ENCODE data around the gene HOXA9. TPM values are rescaled to one million over a fixed set of nuclear protein-coding genes. Genes with fewer than 3 reads are reported as not detected.

Gene HOXA9
- total RNA-seq, 6 donors from 2014 or later, result 0.30 to 6.1 (median 0.49) TPM; not detected in 1

- DNase-seq (peak in 1 of 2 donors; percentile 78), ATAC-seq (ENCODE audit: low FRiP score in 2 of 2) (peak in 1 of 2 donors; percentile 18)
- Histone ChIP-seq H3K9me3 (no peaks in the 10 kb centered on the region), H3K4me1 (peaks cover 55 to 58% (median 56%) of the 10 kb centered on the region in 4 donors), H3K27me3 (peaks cover 3 to 96% (median 71%) of the 10 kb centered on the region in 4 donors), H3K4me3 (peak overlapping the region in 3 of 4 donors; percentile 4 to 31 (median 21)), H3K27ac (no peak overlapping the region), H3K36me3 (no peaks in the 10 kb centered on the region)
- TF ChIP-seq POLR2A (IDR thresholded peaks at IDR 0.05) (no peak), EP300 (IDR thresholded peaks at IDR 0.05) (no peak), POLR2AphosphoS5 (IDR thresholded peaks at IDR 0.05) (no peak), CTCF (IDR thresholded peaks at IDR 0.05) (no peak)
- WGBS, 2 donors, result 5 to 6% methylated on average over 34 to 49 of the region's 49 CpGs
These were observed 23.3 kb upstream of the HOXA9 start for GRCh38 chr7:27188386-27189294.

DNA sequence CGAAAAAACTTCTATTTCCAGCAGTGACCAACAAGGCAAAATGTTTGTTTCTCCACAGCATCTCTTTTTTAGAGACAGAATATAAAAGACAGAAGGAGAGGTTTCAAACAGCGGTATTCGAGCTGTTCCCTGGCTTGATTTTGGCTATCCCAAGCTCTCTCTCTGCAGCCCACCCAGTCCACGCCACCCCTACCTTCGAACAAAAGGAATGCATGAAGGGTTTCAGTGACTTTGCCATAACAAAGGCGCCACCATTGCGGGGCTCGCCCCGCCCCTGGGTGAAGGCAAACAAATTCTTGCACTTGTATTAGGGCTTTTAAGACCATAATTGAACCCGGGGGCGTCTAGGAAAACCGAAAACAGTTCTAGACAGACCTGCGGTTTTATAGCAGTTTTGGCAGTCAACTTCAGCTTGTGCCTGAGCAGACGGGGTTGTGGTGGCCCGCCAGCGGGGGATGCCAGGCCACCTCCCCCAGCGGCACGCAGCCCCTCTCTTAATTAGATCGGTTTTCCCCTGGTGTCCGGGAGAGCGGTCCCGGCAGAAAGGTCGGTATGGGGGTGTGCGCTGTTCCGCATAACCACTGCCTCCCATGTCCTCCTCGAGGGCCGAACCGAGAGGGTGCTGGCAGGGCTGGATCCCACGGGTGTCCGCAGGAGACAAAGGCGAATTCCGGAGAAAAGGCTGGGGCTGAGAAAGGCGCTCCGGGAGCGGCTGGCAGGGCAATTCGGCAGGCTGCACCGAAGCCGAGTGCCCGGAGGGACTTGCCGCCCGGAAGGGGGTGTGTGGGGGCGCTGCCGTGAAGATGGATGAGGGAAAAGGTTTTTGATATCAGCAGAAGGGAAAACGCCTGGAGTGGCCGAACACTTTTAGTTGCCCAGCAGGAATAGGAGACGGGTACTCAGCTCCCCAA, 22.4 kb upstream of the HOXA9 start:
- TF ChIP-seq POLR2A (IDR thresholded peaks at IDR 0.05), result no peak
- no peak for TF ChIP-seq POLR2AphosphoS5 (IDR thresholded peaks at IDR 0.05)
- no peak for TF ChIP-seq CTCF (IDR thresholded peaks at IDR 0.05)
- no peak for TF ChIP-seq EP300 (IDR thresholded peaks at IDR 0.05)
- 8% methylated on average over 39 to 46 of the region's 46 CpGs for WGBS, 2 donors
- H3K27me3 ChIP-seq, result peaks cover 3 to 96% (median 70%) of the 10 kb centered on the region in 4 donors
- H3K4me3 ChIP-seq, result peak overlapping the region in 1 of 4 donors; percentile 21
- peak in 1 of 2 donors; percentile 58 for DNase-seq
- ATAC-seq (ENCODE audit: low FRiP score in 2 of 2), result no peak
- no peaks in the 10 kb centered on the region for H3K9me3 ChIP-seq
- no peaks in the 10 kb centered on the region for H3K36me3 ChIP-seq
- no peak overlapping the region for H3K27ac ChIP-seq
- H3K4me1 ChIP-seq, result peaks cover 48 to 60% (median 51%) of the 10 kb centered on the region in 4 donors

- no peak for ATAC-seq (ENCODE audit: low FRiP score in 2 of 2)
These were observed 21.5 kb upstream of the HOXA9 start for GRCh38 chr7:27186668-27187474.

More at GRCh38 chr7:27186668-27187474, 21.5 kb upstream of the HOXA9 start:
- Histone ChIP-seq H3K4me3 (no peak overlapping the region), H3K9me3 (no peaks in the 10 kb centered on the region), H3K4me1 (peaks cover 39 to 51% (median 42%) of the 10 kb centered on the region in 4 donors), H3K27ac (no peak overlapping the region), H3K36me3 (no peaks in the 10 kb centered on the region), H3K27me3 (peaks cover 3 to 96% (median 68%) of the 10 kb centered on the region in 4 donors)
- DNase-seq, result no peak
- WGBS, 2 donors, result 35% methylated on average over 4 of the region's 4 CpGs
- TF ChIP-seq POLR2A (IDR thresholded peaks at IDR 0.05) (no peak), POLR2AphosphoS5 (IDR thresholded peaks at IDR 0.05) (no peak), CTCF (IDR thresholded peaks at IDR 0.05) (no peak), EP300 (IDR thresholded peaks at IDR 0.05) (no peak)
